Muscle layer of duodenum (tissue), 2 donors: ENCODE results near the gene SKI.
A peak's percentile ranks its signal among the peaks of the same experiment; 100 is the strongest.

ENCODE experiments used
- H3K27ac ChIP-seq: one replicate; pipeline ENCODE4 v1.7.0; 2013; ENCODE audit warnings: mild to moderate bottlenecking, low read length
- H3K27me3 ChIP-seq: one replicate; pipeline ENCODE4 v1.7.0; 2013; ENCODE audit warnings: low read depth, mild to moderate bottlenecking, control low read depth, low read length
- H3K36me3 ChIP-seq, 2 donors: one replicate each; pipeline ENCODE4 v1.7.0; 2013; ENCODE audit warnings: low read length in 2 of 2, control low read depth in 1 of 2, mild to moderate bottlenecking in 1 of 2; ENCODE audit not compliant: insufficient read depth in 2 of 2, control insufficient read depth in 1 of 2
- H3K4me1 ChIP-seq, 2 donors: one replicate each; pipeline ENCODE4 v1.7.0; 2013; ENCODE audit warnings: low read length in 2 of 2, mild to moderate bottlenecking in 2 of 2, control low read depth in 1 of 2, moderate library complexity in 1 of 2; ENCODE audit not compliant: insufficient read depth in 2 of 2, control insufficient read depth in 1 of 2
- H3K4me3 ChIP-seq, 2 donors: one replicate each; pipeline ENCODE4 v1.7.0; 2013; ENCODE audit warnings: low read length in 2 of 2, low read depth in 1 of 2, mild to moderate bottlenecking in 1 of 2
- H3K9me3 ChIP-seq, 2 donors: one replicate each; pipeline ENCODE4 v1.7.0; 2013; ENCODE audit warnings: low read length in 2 of 2, control low read depth in 1 of 2, mild to moderate bottlenecking in 1 of 2; ENCODE audit not compliant: control insufficient read depth in 1 of 2
- donor health status: healthy.

SKI gene

GRCh38 chr1:2312515-2313301 lies 84.6 kb downstream of the SKI start:
- Histone ChIP-seq H3K9me3 (no peaks in the 10 kb centered on the region), H3K36me3 (peaks cover 9 to 14% of the 10 kb centered on the region in 2 donors), H3K27me3 (no peaks in the 10 kb centered on the region), H3K4me3 (no peak overlapping the region), H3K27ac (no peak overlapping the region), H3K4me1 (peaks cover 0 to 50% of the 10 kb centered on the region in 2 donors)

DNA sequence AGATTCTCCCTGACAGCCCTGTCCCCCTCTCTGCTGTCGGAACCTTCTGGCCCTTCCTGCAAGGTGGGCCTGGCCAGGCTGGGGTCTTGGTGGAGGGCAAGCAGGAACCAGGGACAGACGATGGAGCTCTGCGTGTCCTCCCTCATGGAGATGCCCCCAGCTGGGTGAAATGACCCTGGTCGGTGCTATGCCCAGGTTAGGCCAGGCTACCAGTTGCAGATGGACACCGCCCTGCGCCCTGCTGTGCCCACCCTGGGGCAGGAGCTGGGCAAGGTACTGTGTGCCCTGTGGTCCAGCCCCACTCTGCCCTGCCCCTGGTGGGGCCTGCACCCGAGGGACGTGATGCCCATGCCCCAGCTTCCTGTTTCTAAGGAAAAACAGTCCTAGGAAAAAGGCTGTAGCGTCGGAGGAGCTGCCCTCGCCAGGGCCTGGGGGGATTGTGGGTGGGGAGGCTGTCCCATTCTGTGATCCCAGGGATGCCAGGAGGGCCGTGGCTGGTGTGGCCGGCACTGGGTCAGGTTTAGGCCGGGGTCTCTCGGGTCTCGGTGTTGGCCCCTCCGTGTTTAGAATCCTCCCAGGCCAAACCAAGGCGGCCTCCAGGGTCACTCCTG lies 85.6 kb downstream of the SKI start:
- Histone ChIP-seq H3K4me1 (peaks cover 0 to 50% of the 10 kb centered on the region in 2 donors), H3K9me3 (no peaks in the 10 kb centered on the region), H3K27ac (no peak overlapping the region), H3K27me3 (no peaks in the 10 kb centered on the region), H3K36me3 (peaks cover 0 to 3% of the 10 kb centered on the region in 2 donors), H3K4me3 (peak overlapping the region in 1 of 2 donors; percentile 48)

GRCh38 chr1:2314273-2314802 lies 86.2 kb downstream of the SKI start:
- Histone ChIP-seq H3K27ac (no peak overlapping the region), H3K9me3 (no peaks in the 10 kb centered on the region), H3K36me3 (no peaks in the 10 kb centered on the region), H3K4me3 (peak overlapping the region in 1 of 2 donors; percentile 48), H3K27me3 (no peaks in the 10 kb centered on the region), H3K4me1 (peaks cover 0 to 53% of the 10 kb centered on the region in 2 donors)

- H3K27ac ChIP-seq: no peak overlapping the region
- H3K4me1 ChIP-seq: peaks cover 0 to 57% of the 10 kb centered on the region in 2 donors
- H3K36me3 ChIP-seq: no peaks in the 10 kb centered on the region
- no peaks in the 10 kb centered on the region for H3K27me3 ChIP-seq
- H3K4me3 ChIP-seq: peak overlapping the region in 1 of 2 donors; percentile 48
- H3K9me3 ChIP-seq: no peaks in the 10 kb centered on the region
Observed at GRCh38 chr1:2314803-2315673, 86.9 kb downstream of the SKI start.

DNA sequence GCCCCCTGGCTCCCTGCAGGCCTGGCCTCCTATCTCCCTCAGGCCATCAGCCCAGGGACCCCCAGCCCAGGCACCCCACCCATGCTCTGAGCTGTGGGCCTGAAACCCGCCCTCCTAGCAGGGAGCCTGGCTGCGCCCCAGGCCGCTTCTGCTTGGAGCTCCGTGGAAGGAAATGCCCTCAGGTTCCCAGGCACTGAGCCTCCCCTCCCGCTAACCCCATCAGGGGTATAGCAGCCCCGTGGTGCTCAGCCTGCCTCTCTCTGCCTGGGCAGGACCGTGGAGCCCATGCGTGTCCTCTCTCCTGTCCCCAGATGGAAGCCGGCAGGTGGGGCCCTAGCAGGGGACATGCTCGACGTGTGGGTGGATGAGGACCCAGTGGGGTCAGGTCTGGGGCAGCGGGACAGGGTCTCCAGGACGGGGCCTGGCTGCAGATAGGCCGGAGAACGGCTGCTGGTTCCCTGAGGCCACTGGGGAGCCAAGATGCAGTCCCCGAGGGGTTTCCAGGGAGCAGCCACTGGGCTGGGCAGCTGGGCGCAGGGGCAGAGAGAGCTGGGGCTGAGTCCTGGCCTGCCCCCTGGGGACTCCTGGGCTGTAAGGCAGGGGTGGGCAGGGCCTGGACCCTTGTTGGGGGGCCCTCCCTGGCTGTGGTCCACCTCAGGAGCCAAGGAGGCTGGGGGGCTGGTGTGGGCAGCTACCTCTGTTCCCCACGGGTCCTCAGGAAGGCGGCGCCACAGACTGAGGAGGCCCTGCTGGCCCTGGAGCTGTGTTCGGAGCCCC lies 87.7 kb downstream of the SKI start:
- peaks cover 0 to 57% of the 10 kb centered on the region in 2 donors for H3K4me1 ChIP-seq
- H3K27me3 ChIP-seq: no peaks in the 10 kb centered on the region
- no peaks in the 10 kb centered on the region for H3K36me3 ChIP-seq
- H3K27ac ChIP-seq: no peak overlapping the region
- no peak overlapping the region for H3K4me3 ChIP-seq
- no peaks in the 10 kb centered on the region for H3K9me3 ChIP-seq

- Histone ChIP-seq H3K27ac (no peak overlapping the region), H3K9me3 (no peaks in the 10 kb centered on the region), H3K4me3 (no peak overlapping the region), H3K36me3 (no peaks in the 10 kb centered on the region), H3K27me3 (no peaks in the 10 kb centered on the region), H3K4me1 (peaks cover 0 to 57% of the 10 kb centered on the region in 2 donors)
Observed at GRCh38 chr1:2316451-2316961, 88.4 kb downstream of the SKI start.

DNA sequence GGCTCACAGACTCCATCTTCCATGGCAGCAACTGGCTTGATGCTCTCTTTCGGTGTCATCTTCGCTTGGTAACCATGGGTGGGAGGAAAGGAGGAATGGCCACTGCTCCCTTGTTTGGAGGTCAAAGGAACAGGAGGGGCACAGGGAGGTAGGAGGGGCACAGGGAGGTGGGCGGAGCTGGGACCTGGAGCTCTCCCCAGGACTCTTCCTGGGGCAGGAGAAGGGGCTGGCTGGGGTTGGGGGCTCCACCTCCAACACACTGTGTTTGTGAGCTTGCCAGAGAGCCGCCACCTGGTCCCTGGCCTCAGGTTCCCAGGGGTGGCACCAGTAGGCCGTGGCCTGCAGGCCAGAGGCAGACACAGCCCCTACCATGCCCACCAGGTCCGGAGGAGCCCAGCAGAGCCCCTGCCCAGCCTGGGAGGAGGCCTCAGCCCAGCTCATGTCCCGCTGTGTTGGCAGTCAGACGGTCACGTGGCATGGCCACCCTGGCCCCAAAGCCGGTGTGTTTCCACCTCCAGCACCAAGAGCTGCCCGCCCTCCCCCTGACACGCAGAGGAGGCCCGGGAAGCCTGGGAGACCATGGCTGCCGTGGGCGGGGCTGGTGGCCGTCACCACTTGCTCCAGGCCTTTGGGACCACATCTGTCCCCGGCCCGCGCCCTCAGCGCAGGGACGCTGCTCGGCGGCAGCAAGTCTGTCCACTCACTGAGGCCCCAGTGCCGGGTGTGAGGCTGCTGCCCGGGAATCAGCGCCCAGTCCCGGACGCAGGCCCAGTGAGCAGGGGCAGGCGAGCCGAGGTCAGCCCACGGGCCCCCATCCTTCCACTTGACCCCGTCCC lies 89.3 kb downstream of the SKI start:
- Histone ChIP-seq H3K36me3 (no peaks in the 10 kb centered on the region), H3K27me3 (no peaks in the 10 kb centered on the region), H3K4me3 (no peak overlapping the region), H3K9me3 (no peaks in the 10 kb centered on the region), H3K4me1 (peaks cover 0 to 57% of the 10 kb centered on the region in 2 donors), H3K27ac (no peak overlapping the region)

DNA sequence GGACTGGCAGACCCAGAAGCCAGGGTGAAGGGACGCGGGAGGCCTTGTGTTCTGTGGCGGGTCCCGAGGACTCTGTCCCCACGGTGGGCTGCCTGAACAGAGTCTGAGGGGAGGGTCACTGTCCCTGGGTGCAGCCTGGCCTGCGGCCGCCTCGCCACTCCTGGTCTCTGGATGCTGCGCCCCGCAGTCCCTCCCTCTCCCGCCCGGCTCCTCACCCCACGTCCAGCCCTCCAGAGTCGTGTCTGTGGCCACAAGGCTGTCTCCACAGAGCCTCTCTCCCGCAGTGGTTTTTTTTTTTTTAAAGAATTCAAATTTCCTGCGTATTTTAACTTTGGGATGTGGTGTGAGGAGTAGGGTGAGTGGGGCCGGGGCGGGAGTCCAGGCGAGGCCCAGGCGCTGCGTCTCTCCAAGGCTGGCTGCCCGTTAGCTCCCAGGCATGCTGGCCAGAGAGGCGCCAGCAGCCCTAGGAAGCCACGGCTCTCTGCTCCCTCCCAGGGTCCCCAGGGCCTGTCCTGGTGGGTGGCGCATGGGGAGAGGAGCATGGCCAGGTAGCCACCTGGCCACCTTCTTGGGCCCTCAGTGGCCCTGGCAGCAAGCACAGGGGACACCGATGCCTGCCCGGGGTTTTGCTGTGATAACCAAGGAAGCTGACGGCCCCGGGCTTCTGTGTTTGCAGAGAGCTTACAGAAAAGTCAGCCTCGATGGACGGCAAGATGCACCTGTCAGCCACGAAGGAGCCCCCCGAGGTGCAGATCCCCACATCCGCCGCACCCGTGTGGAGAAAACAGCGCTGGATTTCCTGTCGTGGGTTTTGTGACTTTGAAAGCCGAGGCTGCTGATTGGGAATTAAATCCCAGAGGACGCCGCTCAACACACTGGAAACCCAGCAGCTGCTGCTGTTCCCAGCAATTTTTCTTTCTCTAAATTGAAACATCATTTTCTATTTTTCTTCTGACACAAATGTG lies 90.5 kb downstream of the SKI start:
- H3K4me1 ChIP-seq: peaks cover 0 to 56% of the 10 kb centered on the region in 2 donors
- H3K27me3 ChIP-seq: no peaks in the 10 kb centered on the region
- H3K36me3 ChIP-seq: no peaks in the 10 kb centered on the region
- no peak overlapping the region for H3K27ac ChIP-seq
- no peak overlapping the region for H3K4me3 ChIP-seq
- no peaks in the 10 kb centered on the region for H3K9me3 ChIP-seq

DNA sequence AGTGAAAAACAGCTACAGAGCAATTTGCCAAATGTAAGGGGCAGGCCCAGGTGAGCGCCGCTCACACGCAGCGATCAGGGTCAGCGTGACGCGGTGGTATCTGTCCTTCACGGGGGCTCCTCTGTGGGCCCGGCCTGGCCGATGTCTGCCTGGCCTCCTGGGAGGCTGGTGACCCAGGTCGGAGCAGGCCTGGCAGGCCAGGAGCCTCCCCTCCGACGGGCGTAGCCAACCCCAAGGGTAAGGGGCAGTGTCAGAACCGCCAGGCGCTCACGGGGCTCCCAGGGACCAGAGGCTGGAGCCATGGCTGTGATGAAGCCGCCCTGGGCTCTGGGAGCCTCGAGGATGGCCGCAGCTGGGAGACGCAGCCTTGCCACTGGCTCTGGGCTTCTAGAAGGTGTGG lies 91.2 kb downstream of the SKI start:
- H3K4me3 ChIP-seq: no peak overlapping the region
- no peak overlapping the region for H3K27ac ChIP-seq
- H3K27me3 ChIP-seq: no peaks in the 10 kb centered on the region
- H3K36me3 ChIP-seq: no peaks in the 10 kb centered on the region
- peaks cover 0 to 49% of the 10 kb centered on the region in 2 donors for H3K4me1 ChIP-seq
- H3K9me3 ChIP-seq: no peaks in the 10 kb centered on the region
